Chondrocyte (in vitro differentiated cells): ENCODE measurements around the gene HCRT. TPM values are rescaled to one million over a fixed set of nuclear protein-coding genes. Genes with fewer than 3 reads are reported as not detected.
"Not testable (repeated sequence)": the region's sequence is repeated elsewhere in the genome, so short reads cannot be mapped to it uniquely, and the experiment has no call there.

ENCODE experiments used
- DNase-seq: peaks from one replicate; pipeline ENCODE4 v3.0.0; 2021; ENCODE audit warnings: mixed read lengths, low spot score
- H3K27ac Mint-ChIP-seq: one replicate; pipeline ENCODE4 v1.8.0; 2021; ENCODE audit warnings: mild to moderate bottlenecking, moderate library complexity, mixed read lengths; ENCODE audit not compliant: unreplicated experiment
- H3K27me3 Mint-ChIP-seq: 2 replicates; pipeline ENCODE4 v1.8.0; 2021; ENCODE audit warnings: low read depth, mixed read lengths
- H3K36me3 Mint-ChIP-seq: 2 replicates; pipeline ENCODE4 v1.8.0; 2021; ENCODE audit warnings: low read depth, mixed read lengths
- H3K4me1 Mint-ChIP-seq: 2 replicates; pipeline ENCODE4 v1.8.0; 2021; ENCODE audit warnings: low read depth, mild to moderate bottlenecking, mixed read lengths
- H3K4me3 Mint-ChIP-seq: one replicate; pipeline ENCODE4 v1.8.0; 2021; ENCODE audit warnings: mild to moderate bottlenecking, moderate library complexity, mixed read lengths; ENCODE audit not compliant: unreplicated experiment
- H3K9me3 Mint-ChIP-seq: 2 replicates; pipeline ENCODE4 v1.8.0; 2021; ENCODE audit warnings: low read depth, mixed read lengths
- total RNA-seq: library from RNA; stranded (reverse); gene quantifications from 3 replicates; pipeline ENCODE4 v1.2.1, GENCODE V29; 2021
- TF ChIP-seq, protein P1 (sequence below): fragments of 200-600 bp; sonication (generic); IDR thresholded peaks from 2 replicates; pipeline ENCODE4 v1.5.0; 2021; ENCODE audit warnings: antibody characterized with exemption, mild to moderate bottlenecking, moderate library complexity

HCRT gene
- total RNA-seq, 1 donor from 2014 or later: not detected

DNA sequence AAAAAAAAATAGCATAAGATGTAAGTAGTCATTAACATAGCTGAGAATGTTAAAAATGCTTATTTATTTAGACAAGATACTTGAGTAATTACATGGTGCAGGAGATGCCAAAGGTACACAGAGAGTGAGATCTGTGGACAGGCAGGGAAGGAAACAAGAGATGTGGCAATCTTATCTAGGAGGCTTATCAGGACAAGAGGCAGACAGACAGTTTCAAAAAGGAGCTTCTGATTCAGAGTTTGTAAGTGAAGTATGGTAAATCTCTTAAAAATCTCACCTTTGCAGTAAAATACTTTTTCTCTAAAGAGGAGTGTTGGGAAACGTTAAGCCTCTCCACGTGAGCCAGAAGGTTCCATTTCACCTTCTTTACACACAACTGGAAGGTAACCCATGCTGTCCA, 28.9 kb upstream of the HCRT start:
- Mint-ChIP-seq H3K27me3 (no peaks in the 10 kb centered on the region), H3K4me3 (no peak overlapping the region), H3K36me3 (peaks cover 41% of the 10 kb centered on the region), H3K4me1 (peaks cover 5% of the 10 kb centered on the region), H3K27ac (no peak overlapping the region), H3K9me3 (no peaks in the 10 kb centered on the region)
- no peak for DNase-seq
- TF ChIP-seq, protein P1, sequence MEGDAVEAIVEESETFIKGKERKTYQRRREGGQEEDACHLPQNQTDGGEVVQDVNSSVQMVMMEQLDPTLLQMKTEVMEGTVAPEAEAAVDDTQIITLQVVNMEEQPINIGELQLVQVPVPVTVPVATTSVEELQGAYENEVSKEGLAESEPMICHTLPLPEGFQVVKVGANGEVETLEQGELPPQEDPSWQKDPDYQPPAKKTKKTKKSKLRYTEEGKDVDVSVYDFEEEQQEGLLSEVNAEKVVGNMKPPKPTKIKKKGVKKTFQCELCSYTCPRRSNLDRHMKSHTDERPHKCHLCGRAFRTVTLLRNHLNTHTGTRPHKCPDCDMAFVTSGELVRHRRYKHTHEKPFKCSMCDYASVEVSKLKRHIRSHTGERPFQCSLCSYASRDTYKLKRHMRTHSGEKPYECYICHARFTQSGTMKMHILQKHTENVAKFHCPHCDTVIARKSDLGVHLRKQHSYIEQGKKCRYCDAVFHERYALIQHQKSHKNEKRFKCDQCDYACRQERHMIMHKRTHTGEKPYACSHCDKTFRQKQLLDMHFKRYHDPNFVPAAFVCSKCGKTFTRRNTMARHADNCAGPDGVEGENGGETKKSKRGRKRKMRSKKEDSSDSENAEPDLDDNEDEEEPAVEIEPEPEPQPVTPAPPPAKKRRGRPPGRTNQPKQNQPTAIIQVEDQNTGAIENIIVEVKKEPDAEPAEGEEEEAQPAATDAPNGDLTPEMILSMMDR: no peak

DNA sequence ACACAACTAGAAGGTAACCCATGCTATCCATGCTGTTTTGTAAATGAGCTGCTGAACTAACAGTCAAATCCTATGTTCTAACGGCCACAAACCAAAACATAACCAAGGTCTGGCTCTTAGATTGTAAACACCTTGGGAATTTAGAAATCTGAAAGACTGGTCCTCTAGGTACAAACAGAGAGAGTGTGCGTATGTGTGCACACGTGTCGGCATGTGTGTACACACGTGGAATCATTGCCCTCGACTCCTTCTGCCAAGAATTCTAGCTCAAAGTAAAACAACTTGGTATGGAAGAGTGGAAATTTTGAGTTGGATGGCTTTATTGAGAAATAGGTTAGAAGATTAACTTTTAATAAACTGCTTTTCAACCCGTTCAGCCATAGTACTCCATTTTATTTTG, 27.1 kb upstream of the HCRT start:
- H3K9me3 Mint-ChIP-seq: no peaks in the 10 kb centered on the region
- H3K4me1 Mint-ChIP-seq: peaks cover 5% of the 10 kb centered on the region
- H3K27me3 Mint-ChIP-seq: no peaks in the 10 kb centered on the region
- H3K27ac Mint-ChIP-seq: no peak overlapping the region
- no peak for DNase-seq
- H3K4me3 Mint-ChIP-seq: no peak overlapping the region
- peaks cover 36% of the 10 kb centered on the region for H3K36me3 Mint-ChIP-seq
- TF ChIP-seq, protein P1: no peak

DNA sequence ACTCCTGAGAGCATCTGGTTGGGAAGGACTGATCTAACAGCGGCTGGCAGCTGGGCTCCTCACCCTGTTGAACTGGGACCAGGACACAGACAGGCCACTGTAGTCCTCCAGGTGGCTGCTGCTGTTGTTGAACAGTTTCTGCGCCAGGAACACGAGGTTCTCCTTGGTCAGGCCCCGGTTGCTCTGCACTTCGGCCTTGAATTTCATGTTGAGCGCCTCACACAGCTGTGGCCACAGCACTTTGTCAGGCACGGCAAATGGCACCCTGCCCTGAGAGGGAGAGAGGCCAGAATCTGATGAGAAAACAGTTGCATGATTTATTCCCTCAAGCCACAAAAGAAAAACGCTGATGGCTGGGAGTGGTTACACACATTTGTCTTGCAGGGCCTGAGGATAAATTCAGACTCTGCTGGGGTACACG, 26.7 kb upstream of the HCRT start:
- H3K4me3 Mint-ChIP-seq, H3K27ac Mint-ChIP-seq, H3K27me3 Mint-ChIP-seq, H3K9me3 Mint-ChIP-seq, H3K4me1 Mint-ChIP-seq: not testable (repeated sequence)
- H3K36me3 Mint-ChIP-seq: peaks cover 31% of the 10 kb centered on the region
- peak; percentile 26 for DNase-seq

DNA sequence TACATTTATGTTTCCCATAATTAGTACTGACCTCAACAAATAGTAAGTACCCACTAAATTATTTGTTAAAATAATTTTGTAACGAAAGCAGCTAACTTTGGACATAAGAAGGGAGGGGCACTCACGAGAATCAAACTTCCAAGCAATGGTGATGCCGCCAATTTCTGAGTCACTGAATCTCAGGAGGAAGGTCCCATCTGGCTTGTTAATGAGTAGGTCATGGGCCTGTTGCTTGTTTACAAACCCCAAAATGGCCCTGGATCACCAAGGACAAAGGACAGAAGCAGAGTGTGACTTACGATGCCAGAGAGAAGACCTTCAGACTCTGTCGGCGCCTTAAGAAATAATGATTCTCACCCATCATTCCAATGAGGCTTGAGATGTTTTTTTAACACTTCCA, 24.8 kb upstream of the HCRT start:
- peak; percentile 6 for DNase-seq
- Mint-ChIP-seq H3K4me1 (no peaks in the 10 kb centered on the region), H3K9me3 (no peaks in the 10 kb centered on the region), H3K36me3 (peaks cover 25% of the 10 kb centered on the region), H3K27ac (no peak overlapping the region), H3K4me3 (no peak overlapping the region), H3K27me3 (no peaks in the 10 kb centered on the region)
- TF ChIP-seq, protein P1: no peak

DNA sequence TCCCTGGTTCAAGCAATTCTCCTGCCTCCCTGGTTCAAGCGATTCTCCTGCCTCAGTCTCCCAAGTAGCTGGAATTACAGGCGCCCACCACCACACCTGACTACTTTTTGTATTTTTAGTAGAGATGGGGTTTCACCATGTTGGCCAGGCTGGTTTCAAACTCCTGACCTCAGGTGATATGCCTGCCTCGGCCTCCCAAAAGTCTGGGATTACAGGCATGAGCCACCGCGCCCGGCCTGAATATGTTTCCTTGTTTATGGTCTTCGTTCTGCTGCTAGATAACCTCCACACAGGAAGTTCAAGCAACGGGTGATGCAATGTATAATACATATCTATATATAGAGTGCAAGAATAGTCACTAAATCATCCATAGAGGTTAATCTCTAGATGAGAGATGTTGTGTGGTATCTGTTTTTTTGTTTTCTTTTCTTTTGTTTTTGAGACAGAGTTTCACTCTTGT, 20.9 kb upstream of the HCRT start:
- H3K4me1 Mint-ChIP-seq, H3K9me3 Mint-ChIP-seq, H3K27me3 Mint-ChIP-seq, DNase-seq, H3K4me3 Mint-ChIP-seq: not testable (repeated sequence)
- Mint-ChIP-seq H3K27ac (peak overlapping the region; percentile 51), H3K36me3 (peaks cover 34% of the 10 kb centered on the region)

DNA sequence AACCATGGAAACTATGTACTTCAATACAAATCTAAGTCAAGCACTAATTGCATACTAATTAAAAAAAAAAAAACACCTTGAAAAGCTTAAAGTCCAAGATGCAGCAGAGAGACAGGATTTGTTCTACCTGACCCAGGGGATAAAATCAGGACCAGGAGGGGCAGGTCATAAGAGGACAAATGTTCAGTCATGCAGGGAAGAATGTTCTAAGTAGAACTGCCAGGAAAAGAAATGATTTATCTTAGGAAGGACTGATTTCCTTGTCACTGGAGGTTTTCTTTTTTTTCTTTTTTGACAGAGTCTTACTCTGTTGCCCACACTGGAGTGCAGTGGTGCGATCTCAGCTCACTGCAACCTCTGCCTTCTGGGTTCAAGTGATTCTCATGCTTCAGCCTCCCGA, 18.1 kb upstream of the HCRT start:
- Mint-ChIP-seq H3K4me3 (no peak overlapping the region), H3K36me3 (peaks cover 26% of the 10 kb centered on the region), H3K27me3 (no peaks in the 10 kb centered on the region), H3K9me3 (no peaks in the 10 kb centered on the region), H3K27ac (no peak overlapping the region), H3K4me1 (no peaks in the 10 kb centered on the region)
- DNase-seq: no peak
- TF ChIP-seq, protein P1: no peak
